ENCODE results near the gene IGFBP3.
"Not testable (repeated sequence)": the region's sequence is repeated elsewhere in the genome, so short reads cannot be mapped to it uniquely, and the experiment has no call there.

Gene IGFBP3

GRCh38 chr7:45940939-45941338, 19.9 kb upstream of the IGFBP3 start:
- Histone ChIP-seq H3K4me3 (ENCODE audit: low read depth, low read length) (no peak overlapping the region), H3K36me3 (replicated peaks) (no peaks in the 10 kb centered on the region), H3K27ac (no peak overlapping the region), H3K27me3 (replicated peaks) (no peaks in the 10 kb centered on the region)
- no peak for TF ChIP-seq CTCF (IDR thresholded peaks at IDR 0.05; ENCODE audit: low read depth, low read length, missing control alignments)
- DNase-seq = no peak
- in situ Hi-C loops (cut with HindIII; ENCODE audit: low pct_ligation_motif_present, low sequenced_read_pairs) = no loop called here

GRCh38 chr7:45940237-45940781, 19.2 kb upstream of the IGFBP3 start:
- DNase-seq; in situ Hi-C loops (cut with HindIII; ENCODE audit: low pct_ligation_motif_present, low sequenced_read_pairs): not testable (repeated sequence)

GRCh38 chr7:45939574-45939973, 18.5 kb upstream of the IGFBP3 start:
- no peaks in the 10 kb centered on the region for H3K36me3 ChIP-seq (replicated peaks)
- H3K27ac ChIP-seq = no peak overlapping the region
- DNase-seq = no peak
- H3K4me3 ChIP-seq (ENCODE audit: low read depth, low read length) = no peak overlapping the region
- TF ChIP-seq CTCF (IDR thresholded peaks at IDR 0.05; ENCODE audit: low read depth, low read length, missing control alignments) = no peak
- in situ Hi-C loops (cut with HindIII; ENCODE audit: low pct_ligation_motif_present, low sequenced_read_pairs) = no loop called here
- H3K27me3 ChIP-seq (replicated peaks) = no peaks in the 10 kb centered on the region

More at GRCh38 chr7:45940237-45940781, 19.2 kb upstream of the IGFBP3 start:
- H3K4me3 ChIP-seq (ENCODE audit: low read depth, low read length); H3K27ac ChIP-seq; H3K27me3 ChIP-seq (replicated peaks); H3K36me3 ChIP-seq (replicated peaks): not testable (repeated sequence)

GRCh38 chr7:45938626-45939302, 17.7 kb upstream of the IGFBP3 start:
- Histone ChIP-seq H3K36me3 (replicated peaks) (no peaks in the 10 kb centered on the region), H3K27me3 (replicated peaks) (no peaks in the 10 kb centered on the region), H3K27ac (no peak overlapping the region), H3K4me3 (ENCODE audit: low read depth, low read length) (no peak overlapping the region)
- TF ChIP-seq CTCF (IDR thresholded peaks at IDR 0.05; ENCODE audit: low read depth, low read length, missing control alignments) = peak; percentile 43
- in situ Hi-C loops (cut with HindIII; ENCODE audit: low pct_ligation_motif_present, low sequenced_read_pairs) = no loop called here
- DNase-seq = no peak

- no peaks in the 10 kb centered on the region for H3K36me3 ChIP-seq (replicated peaks)
- no peak overlapping the region for H3K27ac ChIP-seq
- no peak overlapping the region for H3K4me3 ChIP-seq (ENCODE audit: low read depth, low read length)
- no peaks in the 10 kb centered on the region for H3K27me3 ChIP-seq (replicated peaks)
- DNase-seq = no peak
- in situ Hi-C loops (cut with HindIII; ENCODE audit: low pct_ligation_motif_present, low sequenced_read_pairs) = no loop called here
- no peak for TF ChIP-seq CTCF (IDR thresholded peaks at IDR 0.05; ENCODE audit: low read depth, low read length, missing control alignments)
These were observed 16.8 kb upstream of the IGFBP3 start for GRCh38 chr7:45937862-45938261.

- no peak overlapping the region for H3K27ac ChIP-seq
- no peak overlapping the region for H3K4me3 ChIP-seq (ENCODE audit: low read depth, low read length)
- no peak for TF ChIP-seq CTCF (IDR thresholded peaks at IDR 0.05; ENCODE audit: low read depth, low read length, missing control alignments)
- in situ Hi-C loops (cut with HindIII; ENCODE audit: low pct_ligation_motif_present, low sequenced_read_pairs) = no loop called here
- H3K36me3 ChIP-seq (replicated peaks) = no peaks in the 10 kb centered on the region
- DNase-seq = no peak
- H3K27me3 ChIP-seq (replicated peaks) = no peaks in the 10 kb centered on the region
These were observed 16.2 kb upstream of the IGFBP3 start for GRCh38 chr7:45937301-45937700.
